ENCODE measurements around the gene EPB41L4B.

The EPB41L4B gene

GRCh38 chr9:109270441-109270840 lies 50.4 kb downstream of the EPB41L4B start:
- no peak overlapping the region for H3K4me3 ChIP-seq (ENCODE audit: low read length)
- DNase-seq (ENCODE audit: low read depth), result no peak
- no peak for TF ChIP-seq CTCF (conservative IDR thresholded peaks at IDR 0.05; ENCODE audit: low read depth, low read length)

- no peak for DNase-seq (ENCODE audit: low read depth)
- H3K4me3 ChIP-seq (ENCODE audit: low read length), result no peak overlapping the region
- TF ChIP-seq CTCF (conservative IDR thresholded peaks at IDR 0.05; ENCODE audit: low read depth, low read length), result no peak
These were observed 51.0 kb downstream of the EPB41L4B start for GRCh38 chr9:109269839-109270238.

- no peak for DNase-seq (ENCODE audit: low read depth)
- H3K4me3 ChIP-seq (ENCODE audit: low read length), result no peak overlapping the region
- no peak for TF ChIP-seq CTCF (conservative IDR thresholded peaks at IDR 0.05; ENCODE audit: low read depth, low read length)
These were observed 51.8 kb downstream of the EPB41L4B start for GRCh38 chr9:109269081-109269480.

- no peak overlapping the region for H3K4me3 ChIP-seq (ENCODE audit: low read length)
- DNase-seq (ENCODE audit: low read depth), result no peak
- no peak for TF ChIP-seq CTCF (conservative IDR thresholded peaks at IDR 0.05; ENCODE audit: low read depth, low read length)
These were observed 53.3 kb downstream of the EPB41L4B start for GRCh38 chr9:109267555-109267954.

GRCh38 chr9:109264877-109265587 lies 55.8 kb downstream of the EPB41L4B start:
- no peak overlapping the region for H3K4me3 ChIP-seq (ENCODE audit: low read length)
- TF ChIP-seq CTCF (conservative IDR thresholded peaks at IDR 0.05; ENCODE audit: low read depth, low read length), result no peak
- DNase-seq (ENCODE audit: low read depth), result no peak

- DNase-seq (ENCODE audit: low read depth), result no peak
- TF ChIP-seq CTCF (conservative IDR thresholded peaks at IDR 0.05; ENCODE audit: low read depth, low read length), result no peak
- H3K4me3 ChIP-seq (ENCODE audit: low read length), result no peak overlapping the region
These were observed 57.5 kb downstream of the EPB41L4B start for GRCh38 chr9:109263358-109263757.

Measured in retinal pigment epithelial cell (primary cell).